Dedifferentiated amniotic fluid mesenchymal stem cell (primary cell): ENCODE results near the gene WFS1.

Source experiments
- DNase-seq: peaks from one replicate; pipeline ENCODE4 v3.0.0-alpha.2; 2016; ENCODE audit errors: extremely low spot score

The WFS1 gene

DNA sequence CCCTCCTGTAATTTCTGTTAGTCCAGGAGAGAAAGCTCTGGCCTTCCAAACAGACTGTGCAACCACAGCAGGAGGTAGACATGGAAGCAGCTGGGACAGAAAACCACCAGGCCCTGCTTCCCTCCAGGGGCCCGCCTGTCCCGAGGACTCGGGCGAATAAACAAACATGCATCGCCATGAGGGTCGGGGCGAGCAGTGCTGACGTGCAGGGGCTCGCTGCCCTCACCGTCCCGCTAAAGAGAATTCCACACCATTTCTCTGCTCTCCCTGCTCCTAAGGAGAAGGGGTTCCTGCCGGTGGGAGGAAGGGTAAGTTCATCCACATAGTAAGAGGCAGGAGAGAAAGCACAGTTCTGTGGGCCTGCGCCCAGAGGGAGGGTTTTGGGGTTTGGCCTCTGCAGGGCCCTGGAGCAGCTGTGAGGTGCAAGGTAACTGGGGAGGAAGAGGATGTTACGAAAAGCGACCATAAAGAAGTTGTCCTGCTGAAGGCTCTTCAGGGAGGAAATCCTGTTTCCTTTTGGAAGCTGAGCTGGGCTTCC lies 54.9 kb downstream of the WFS1 start:
- DNase-seq = no peak

GRCh38 chr4:6324999-6325787 lies 55.5 kb downstream of the WFS1 start:
- DNase-seq = no peak

GRCh38 chr4:6325788-6326290 lies 56.2 kb downstream of the WFS1 start:
- DNase-seq = no peak

DNA sequence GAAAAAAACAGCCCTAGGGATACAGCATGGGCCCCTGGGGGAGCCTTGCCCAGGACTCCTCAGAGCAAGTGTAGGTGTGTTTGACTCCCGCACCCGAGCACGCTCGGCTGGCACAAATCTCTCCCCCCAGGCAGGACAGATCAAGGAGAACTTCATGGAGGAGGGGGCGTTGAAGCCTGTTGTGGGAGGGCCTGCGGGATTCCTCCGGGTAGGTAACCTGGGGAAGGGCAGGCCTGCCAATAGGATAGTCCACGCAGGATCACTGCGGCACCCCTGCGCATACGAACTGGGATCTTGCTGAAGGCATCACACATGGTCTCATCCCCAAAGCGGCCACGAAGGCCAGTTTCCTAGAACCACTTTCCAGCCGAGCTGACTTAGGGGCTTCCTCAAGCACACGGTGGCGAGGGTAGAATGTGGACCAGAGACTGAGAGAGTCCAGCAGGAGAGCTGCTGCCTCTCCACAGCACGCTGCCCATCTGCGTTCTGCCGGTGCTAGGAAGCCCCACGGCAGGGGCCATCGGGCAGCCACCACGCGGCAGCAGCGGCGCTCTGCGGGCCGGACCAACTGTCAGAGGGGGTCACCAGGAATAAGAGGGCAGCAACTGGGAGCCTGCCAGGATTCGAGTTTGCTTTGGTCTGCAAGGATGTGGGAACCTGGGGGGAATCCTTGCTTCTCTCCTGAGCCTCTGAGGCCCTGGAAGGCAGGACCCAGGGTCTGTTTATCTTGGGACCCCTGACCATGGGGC lies 56.8 kb downstream of the WFS1 start:
- DNase-seq = no peak

- peak; percentile 34 for DNase-seq
These were observed 57.7 kb downstream of the WFS1 start for GRCh38 chr4:6327220-6327917.

- no peak for DNase-seq
These were observed 58.9 kb downstream of the WFS1 start for GRCh38 chr4:6328526-6328925.

DNA sequence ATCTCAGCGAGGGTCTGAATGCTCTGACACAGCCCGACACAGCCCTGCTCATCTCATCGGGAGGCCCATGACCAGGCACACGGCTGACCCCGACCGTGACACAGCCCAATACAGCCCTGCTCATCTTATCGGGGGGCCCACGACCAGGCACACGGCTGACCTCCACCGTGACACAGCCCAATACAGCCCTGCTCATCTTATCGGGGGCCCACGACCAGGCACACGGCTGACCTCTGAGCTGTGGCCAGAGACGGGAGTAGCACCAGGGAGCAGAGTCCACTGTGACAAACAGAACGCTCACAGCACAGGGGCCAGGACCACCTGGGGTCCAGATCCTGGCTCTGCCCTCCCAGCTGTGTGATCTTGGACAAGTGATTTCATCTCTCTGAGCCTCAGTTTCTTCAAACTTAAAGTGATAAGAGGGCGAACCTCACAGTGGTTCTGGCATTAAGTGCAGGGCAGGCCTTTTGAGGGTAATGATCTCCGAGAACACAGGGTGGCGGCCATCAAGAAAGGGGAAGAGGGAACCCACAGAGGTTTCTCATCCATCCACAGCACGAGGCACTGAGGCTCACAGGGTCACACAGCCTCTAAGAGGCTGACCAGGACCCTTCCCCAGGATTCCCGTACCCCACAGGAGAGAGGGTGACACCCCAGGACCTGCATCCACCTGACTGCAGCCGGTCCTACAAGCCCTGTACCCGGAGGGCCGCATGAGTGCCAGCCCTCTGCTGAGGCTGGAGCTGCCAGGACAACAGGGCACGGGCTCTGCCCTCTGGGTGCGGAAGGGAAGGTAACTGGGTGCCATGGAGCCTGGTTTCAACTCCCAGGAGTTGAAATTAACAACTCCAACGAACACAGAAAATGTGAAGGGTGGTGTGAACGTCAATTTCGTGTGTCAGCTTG lies 60.1 kb downstream of the WFS1 start:
- no peak for DNase-seq

- DNase-seq = no peak
These were observed 60.7 kb downstream of the WFS1 start for GRCh38 chr4:6330384-6330767.

- no peak for DNase-seq
These were observed 61.4 kb downstream of the WFS1 start for GRCh38 chr4:6331018-6331417.

DNA sequence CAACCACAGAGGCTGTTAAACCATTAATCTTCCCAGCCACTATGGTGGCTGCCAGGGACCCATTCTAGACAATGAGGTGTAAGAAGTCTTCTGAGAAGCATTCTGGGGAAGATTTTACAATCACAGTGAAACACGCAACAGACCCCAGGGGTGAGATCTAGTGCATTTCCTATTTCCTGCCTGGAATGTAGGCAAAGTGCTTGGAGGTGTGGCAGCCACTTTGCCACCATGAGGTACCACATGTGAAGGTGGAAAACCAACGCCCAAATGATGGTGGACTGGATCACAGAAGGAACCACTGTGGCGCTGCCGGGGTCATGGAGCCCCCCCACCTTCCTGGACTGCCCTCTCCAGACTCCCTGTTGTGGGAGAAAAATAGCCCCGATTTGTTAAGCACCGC lies 61.8 kb downstream of the WFS1 start:
- no peak for DNase-seq

DNA sequence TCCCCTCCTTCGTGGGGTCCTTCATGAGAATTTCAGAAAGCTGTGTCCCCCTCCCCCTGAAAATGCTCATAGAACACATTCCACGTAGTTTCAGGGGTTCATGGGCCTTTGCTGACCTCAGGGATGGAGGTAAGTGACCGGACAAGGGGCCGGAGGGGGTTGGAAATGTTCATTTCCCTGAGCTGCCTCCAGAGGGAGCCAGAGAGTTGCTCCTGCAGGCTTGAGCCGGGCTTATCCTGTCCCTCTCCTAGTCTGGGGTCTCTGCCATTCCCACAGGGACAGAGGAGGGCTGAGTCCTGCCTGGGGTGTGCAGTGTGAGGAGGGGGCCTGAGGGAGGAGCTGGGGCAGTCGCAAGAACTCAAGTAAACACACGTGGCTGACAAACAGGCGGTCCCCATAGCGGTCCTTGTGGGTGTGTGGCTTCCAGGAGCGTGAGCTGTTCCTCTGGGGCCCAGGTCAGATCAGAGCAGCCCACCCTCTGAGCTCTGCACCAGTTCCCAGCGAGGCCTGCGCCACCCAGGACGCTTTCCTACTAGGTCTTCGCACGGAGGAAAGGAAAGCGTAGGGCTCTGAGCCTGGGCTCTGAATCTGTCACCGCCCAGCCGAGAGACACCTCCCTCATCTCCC lies 62.5 kb downstream of the WFS1 start:
- DNase-seq = no peak

- no peak for DNase-seq
These were observed 63.0 kb downstream of the WFS1 start for GRCh38 chr4:6332669-6333050.

DNA sequence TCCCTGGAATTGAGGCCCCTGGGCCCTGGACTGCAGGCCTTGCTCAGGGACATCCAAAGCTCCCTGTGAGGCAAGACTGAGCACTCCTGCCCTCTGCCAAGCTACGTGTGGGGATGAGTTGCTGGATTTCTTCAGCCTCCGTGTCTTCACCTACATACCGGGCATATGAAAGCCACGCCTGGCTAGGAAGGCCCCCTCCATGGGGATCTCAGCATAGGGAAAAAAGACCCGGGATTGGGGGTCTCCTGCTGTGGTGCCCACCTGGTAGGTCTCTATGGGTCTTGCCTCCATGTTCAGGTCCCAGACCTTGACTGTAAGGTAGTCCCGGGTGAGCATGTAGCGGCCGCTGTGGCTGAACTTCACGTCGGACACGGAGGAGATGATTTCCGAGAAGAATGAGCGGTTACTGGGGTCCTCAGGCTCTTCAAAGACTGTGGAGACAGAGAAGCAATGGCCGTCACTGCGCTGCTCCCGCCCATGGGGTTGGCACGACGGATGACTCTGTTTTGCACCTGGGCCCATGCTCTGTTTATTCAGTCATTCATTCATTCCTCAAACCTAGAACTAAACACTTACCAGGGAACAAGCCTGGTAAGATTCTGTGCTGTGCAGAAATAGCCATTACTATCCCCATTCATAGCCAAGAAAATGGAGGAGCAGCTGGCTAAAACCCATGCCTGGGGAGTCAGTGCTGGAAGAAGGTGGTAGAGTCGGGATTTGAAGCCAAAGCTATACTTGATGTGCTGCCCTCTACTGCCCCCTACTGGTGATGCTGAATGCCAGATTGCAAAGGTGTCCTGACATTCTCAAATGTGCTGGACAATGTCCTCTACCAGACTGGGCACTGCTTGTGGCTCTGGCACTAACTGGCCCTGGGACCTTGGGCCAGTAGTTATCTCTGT lies 63.9 kb downstream of the WFS1 start:
- DNase-seq = no peak

DNA sequence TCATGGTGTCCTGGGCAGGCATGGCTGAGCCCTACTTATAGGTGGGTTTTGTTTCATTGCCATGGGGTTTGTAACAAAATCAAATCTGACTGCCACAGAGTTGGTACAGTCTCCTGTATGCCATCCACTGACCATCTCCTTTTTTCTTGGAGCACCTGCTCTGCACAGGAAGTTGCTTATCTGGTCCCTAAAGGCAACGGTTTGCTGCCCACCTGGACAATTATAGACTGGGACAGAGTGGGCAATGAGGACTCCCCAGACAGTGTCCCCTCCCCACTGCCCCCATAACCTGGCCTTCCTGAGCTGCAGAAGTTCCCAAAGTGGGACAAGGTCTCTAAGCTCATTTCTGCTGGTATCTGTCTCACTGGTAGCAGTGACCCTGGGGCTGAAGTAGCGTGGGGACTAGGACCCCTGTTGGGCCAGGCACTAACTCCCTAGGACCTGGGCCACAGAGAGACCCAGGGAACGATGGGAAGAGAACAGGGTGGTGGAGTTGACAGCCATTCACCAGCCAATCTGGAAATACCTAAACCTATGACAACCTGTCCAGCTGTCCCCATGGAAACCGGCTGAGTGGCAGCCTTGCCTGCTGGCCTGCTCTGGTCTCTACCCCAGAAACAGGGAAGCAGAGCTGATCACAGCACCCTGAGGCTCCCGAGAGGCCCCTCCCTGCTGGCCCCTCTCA lies 64.7 kb downstream of the WFS1 start:
- DNase-seq = no peak

GRCh38 chr4:6335040-6335590 lies 65.5 kb downstream of the WFS1 start:
- no peak for DNase-seq

- DNase-seq = no peak
These were observed 66.5 kb downstream of the WFS1 start for GRCh38 chr4:6336166-6336565.

DNA sequence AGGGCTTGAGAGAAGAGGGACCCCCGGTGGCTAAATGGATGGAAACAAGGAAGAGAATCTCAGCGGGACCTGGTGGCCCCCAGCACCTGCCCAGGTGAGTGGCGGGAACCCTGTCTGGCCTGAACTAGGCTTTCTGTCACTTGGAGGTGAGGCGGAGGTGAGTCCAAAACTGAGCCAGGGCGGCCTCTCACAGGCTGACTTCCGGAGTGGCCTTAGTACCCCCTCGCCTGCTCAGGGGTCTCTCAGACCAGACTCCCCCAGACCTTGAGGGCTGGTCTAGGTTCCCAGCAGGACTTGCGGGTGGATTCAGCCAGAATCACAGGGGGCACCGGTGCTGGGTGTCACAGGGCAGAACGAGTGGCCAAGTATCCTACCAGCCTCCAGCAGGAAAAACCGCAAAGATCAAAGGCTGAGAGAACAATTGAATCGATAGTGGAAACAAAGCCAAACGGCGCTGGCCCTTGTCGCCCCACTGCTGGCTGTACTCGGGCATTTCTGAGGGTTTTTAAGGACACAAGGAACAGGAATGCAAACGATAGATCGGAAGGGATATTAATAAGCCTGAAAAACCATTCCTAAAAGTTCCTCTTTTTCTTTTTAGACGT lies 67.8 kb downstream of the WFS1 start:
- no peak for DNase-seq

- DNase-seq = no peak
These were observed 68.7 kb downstream of the WFS1 start for GRCh38 chr4:6338175-6338950.
